LNCaP clone FGC (cell line): ENCODE data around the gene SPATA9.

Experiments used
- DNase-seq: peaks from one replicate; pipeline ENCODE4 v3.0.0-alpha.2; 2011; ENCODE audit warnings: low read depth
- H3K4me3 ChIP-seq: 2 replicates; pipeline ENCODE4 v1.5.1; 2011; ENCODE audit warnings: mild to moderate bottlenecking, low read depth, low read length, control low read depth
- TF ChIP-seq, protein P1 (sequence below): IDR thresholded peaks from 2 replicates; pipeline ENCODE4 v1.5.1; 2012; ENCODE audit warnings: mild to moderate bottlenecking; ENCODE audit not compliant: control insufficient read depth, insufficient read depth; ENCODE audit errors: extremely low read depth

Gene SPATA9

DNA sequence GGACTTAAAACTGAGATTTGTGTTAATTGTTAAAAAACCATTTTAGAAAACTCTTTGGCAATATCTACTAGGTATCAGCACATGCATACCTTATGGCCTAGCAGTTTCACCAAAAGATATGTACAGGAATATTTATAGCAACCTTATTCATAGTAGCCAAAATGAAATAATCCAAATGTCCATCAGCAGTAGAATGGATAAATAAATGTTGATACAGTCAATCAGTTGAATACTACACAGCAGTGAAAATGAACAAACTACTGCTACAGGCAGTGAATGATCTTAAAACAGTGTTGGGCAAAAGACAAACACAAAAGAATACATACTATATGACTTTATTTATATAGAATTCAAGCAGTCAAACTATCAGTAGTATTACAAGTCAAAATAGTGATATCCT is 19.8 kb downstream of the SPATA9 start:
- TF ChIP-seq, protein P1, sequence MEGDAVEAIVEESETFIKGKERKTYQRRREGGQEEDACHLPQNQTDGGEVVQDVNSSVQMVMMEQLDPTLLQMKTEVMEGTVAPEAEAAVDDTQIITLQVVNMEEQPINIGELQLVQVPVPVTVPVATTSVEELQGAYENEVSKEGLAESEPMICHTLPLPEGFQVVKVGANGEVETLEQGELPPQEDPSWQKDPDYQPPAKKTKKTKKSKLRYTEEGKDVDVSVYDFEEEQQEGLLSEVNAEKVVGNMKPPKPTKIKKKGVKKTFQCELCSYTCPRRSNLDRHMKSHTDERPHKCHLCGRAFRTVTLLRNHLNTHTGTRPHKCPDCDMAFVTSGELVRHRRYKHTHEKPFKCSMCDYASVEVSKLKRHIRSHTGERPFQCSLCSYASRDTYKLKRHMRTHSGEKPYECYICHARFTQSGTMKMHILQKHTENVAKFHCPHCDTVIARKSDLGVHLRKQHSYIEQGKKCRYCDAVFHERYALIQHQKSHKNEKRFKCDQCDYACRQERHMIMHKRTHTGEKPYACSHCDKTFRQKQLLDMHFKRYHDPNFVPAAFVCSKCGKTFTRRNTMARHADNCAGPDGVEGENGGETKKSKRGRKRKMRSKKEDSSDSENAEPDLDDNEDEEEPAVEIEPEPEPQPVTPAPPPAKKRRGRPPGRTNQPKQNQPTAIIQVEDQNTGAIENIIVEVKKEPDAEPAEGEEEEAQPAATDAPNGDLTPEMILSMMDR = no peak
- no peak for DNase-seq
- H3K4me3 ChIP-seq = no peak overlapping the region

DNA sequence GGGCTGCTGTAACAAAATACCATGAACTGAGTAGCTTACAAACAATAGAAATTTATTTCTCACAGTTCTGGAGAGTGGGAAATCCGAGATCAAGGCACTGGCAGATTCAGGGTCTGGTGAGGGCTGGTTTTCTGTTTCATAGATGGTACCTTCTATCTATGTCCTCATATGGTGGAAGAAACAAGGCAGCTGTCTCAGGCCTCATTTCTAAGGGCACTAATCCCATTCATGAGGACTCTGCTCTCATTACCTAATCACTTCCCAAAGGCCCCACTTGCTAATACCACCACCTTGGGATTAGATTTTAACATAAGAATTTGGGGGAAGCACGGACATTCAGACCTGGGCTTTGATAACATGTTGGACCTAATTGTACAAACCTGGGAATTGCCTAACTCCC is 22.7 kb downstream of the SPATA9 start:
- TF ChIP-seq, protein P1 = no peak
- no peak for DNase-seq

DNA sequence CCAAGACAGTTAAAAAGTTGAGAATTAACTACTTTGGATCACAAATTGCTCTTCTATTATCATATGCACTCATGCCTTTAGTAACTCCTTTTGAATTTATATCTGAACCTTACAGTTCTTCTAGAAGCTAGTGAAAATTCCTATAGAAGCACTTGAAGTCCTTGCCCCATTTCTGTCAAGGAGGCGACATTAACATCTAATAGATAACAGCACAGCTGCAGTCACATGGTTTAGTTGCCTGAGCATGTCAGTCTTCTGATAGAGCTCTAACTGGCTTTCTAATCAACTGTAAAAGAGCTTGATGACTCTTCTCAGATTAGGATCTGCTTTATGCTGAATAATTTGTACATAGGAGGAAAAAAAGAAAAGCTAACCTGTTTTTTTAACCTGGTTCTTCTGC is 27.2 kb downstream of the SPATA9 start:
- no peak for DNase-seq
- H3K4me3 ChIP-seq = no peak overlapping the region
- TF ChIP-seq, protein P1 = no peak

More for the DNA sequence above, 22.7 kb downstream of the SPATA9 start:
- H3K4me3 ChIP-seq = no peak overlapping the region

DNA sequence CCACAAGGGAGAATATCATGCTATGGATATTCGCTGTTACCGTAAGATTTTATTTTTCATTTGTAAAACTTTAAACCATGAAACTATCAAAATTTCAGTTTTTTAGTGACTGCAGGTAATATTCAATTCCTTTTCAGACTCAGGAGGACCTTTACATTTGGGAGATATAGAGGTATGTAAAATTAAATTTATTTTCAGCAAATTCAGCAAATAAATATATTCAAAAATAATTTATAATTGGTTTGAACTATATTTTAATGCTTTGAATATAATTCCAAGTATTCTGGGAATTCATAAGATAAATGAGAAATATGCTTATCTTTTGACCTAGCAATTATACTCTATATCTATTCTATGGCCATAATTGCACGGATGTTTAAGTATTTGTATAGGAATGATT is 28.6 kb downstream of the SPATA9 start:
- no peak for DNase-seq
- no peak overlapping the region for H3K4me3 ChIP-seq
- TF ChIP-seq, protein P1 = no peak

DNA sequence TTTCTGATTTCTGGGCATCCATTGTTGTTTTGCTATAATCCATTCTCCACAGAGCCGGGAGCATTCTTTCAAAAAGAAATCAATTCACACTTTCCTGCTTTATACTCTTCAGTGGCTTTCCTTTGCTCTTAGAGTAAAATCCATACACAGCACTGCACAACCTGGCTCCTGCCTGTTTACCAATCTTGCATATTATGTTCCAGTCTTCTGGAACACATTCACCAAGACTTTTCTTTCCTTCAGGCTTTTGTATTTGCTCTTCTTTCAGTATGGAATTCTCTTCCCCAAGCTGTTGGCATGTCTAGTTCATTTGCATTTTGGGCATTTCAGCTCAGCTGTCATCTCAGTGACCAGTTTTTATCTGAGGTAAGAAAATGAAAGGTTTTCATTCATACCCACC is 29.9 kb downstream of the SPATA9 start:
- H3K4me3 ChIP-seq = no peak overlapping the region
- no peak for DNase-seq
- TF ChIP-seq, protein P1 = no peak

DNA sequence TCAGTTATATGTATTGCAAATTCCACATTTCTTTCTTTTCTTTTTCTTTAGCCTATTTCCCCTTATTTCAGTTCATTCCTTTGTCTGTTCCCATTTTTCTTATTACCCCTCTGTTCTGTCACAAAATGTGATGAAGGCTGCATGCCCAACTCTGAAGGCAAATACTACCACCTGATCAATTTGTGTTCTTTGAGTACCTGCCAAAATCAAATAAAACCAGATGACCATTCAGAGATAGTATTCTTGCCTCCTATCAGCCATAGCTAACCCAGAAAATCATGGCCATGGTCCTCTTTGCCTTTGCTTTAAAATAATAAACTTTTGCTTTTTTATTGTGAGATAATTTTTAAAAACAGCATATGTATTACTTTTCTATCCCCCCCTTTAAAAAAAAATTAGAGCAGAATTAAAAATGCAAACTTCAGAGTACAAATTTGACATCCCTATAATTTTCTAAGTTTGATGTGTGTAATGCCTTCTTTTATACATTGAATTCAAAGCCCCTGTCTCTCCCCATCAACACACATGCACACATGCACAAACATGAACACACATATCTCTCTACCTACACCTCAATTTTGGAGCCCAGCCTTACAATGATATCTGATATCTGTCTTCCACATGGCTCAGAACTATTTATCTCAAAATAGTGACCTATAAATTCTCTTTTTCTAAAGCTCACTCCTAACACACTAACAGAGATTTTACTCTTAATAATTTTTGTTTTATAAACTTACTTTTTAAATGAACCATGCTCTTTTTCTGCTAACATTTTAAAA is 32.8 kb downstream of the SPATA9 start:
- H3K4me3 ChIP-seq = no peak overlapping the region
- DNase-seq = no peak
- TF ChIP-seq, protein P1 = no peak

DNA sequence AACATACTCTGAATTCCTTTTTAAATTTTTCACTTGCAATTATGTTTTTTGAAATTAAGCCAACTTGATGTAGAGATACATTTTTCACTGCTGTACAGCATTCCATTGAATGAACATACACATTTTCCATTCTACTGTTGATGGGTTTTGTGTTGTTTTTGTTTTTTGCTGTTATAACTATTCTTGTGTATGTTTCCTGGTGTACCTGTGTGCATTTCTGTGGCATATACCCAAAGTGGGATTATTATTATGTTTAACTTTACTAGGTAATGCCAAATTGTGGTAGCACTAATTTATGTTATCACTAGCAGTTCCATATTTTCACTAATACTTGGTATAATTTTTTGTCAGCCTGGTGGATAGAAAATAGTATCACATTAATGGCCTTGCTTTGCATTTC is 33.5 kb downstream of the SPATA9 start:
- no peak for DNase-seq
- TF ChIP-seq, protein P1 = no peak
- H3K4me3 ChIP-seq = no peak overlapping the region
